ENCODE results near the gene FBLN2. TPM values are rescaled to one million over a fixed set of nuclear protein-coding genes. Genes with fewer than 3 reads are reported as not detected.

The FBLN2 gene
- total and polyA plus RNA-seq, 10 of the 15 experiments (the other 5 are each of a cell fraction or from before 2014, with no cell fraction given): 0.03 to 0.41 (median 0.12) TPM; not detected in 2

- POLR2A ChIA-PET: no interaction called here
- Histone ChIP-seq H3K9me3 (replicated peaks; ENCODE audit: control insufficient read depth, insufficient read depth, low read length) (no peaks in the 10 kb centered on the region), H3K79me2 (ENCODE audit: control insufficient read depth, insufficient read depth, low read length) (no peaks in the 10 kb centered on the region), H3K4me1 (ENCODE audit: control insufficient read depth, insufficient read depth, low read length) (no peaks in the 10 kb centered on the region), H3K4me3 (no peak overlapping the region), H3K27ac (ENCODE audit: control insufficient read depth, insufficient read depth) (no peak overlapping the region), H3K4me2 (ENCODE audit: control insufficient read depth, insufficient read depth) (no peak overlapping the region), H3K36me3 (ENCODE audit: control insufficient read depth in 2 of 2, insufficient read depth in 2 of 2, low read length in 1 of 2) (no peaks in the 10 kb centered on the region), H2AFZ (ENCODE audit: control insufficient read depth, low read depth, low read length) (no peak overlapping the region), H3K27me3 (replicated peaks in 1 of 2; ENCODE audit: control insufficient read depth in 2 of 2, insufficient read depth in 2 of 2, low read length in 1 of 2) (no peaks in the 10 kb centered on the region; a peak in 1 of 4 replicates), H4K20me1 (ENCODE audit: control insufficient read depth, insufficient read depth) (no peaks in the 10 kb centered on the region), H3K9ac (ENCODE audit: control insufficient read depth, insufficient read depth, low read length) (no peak overlapping the region)
- TF ChIP-seq PKNOX1 (IDR thresholded peaks at IDR 0.05) (no peak), CHD2 (IDR thresholded peaks at IDR 0.05; ENCODE audit: borderline replicate concordance, low read depth, low read length) (no peak), ZBTB40 (IDR thresholded peaks at IDR 0.05; ENCODE audit: borderline replicate concordance) (no peak), MYB (IDR thresholded peaks at IDR 0.05; ENCODE audit: borderline replicate concordance, low read depth, low read length) (no peak), HDAC2 (IDR thresholded peaks at IDR 0.05) (no peak), SIX5 (IDR thresholded peaks at IDR 0.05; ENCODE audit: low read depth, low read length, severe bottlenecking) (no peak), ZNF622 (IDR thresholded peaks at IDR 0.05) (no peak), IRF5 (IDR thresholded peaks at IDR 0.05; ENCODE audit: borderline replicate concordance) (no peak), IKZF2 (IDR thresholded peaks at IDR 0.05) (no peak), CEBPZ (IDR thresholded peaks at IDR 0.05; ENCODE audit: low read depth, low read length) (no peak), LARP7 (IDR thresholded peaks at IDR 0.05) (no peak), CHD4 (IDR thresholded peaks at IDR 0.05) (no peak)
- intact Hi-C loops (cut with micrococcal nuclease; ENCODE audit: unreplicated experiment) (no loop called here), in situ Hi-C loops (cut with MboI) (no loop called here)
- no TSS peak for BruUV-seq (replicated peaks)
- no peak for DNase-seq (ENCODE audit: low read depth, low spot score)
- ATAC-seq: no peak
- 19% methylated on average over 16 of the region's 18 CpGs for WGBS (ENCODE audit: insufficient coverage, insufficient replicate concordance, low lambda C conversion rate, missing lambda C conversion rate)
- RAD21 ChIA-PET (ENCODE audit: unreplicated experiment): no interaction called here
- SMC1A ChIA-PET (ENCODE audit: uncharacterized antibody, unreplicated experiment): no interaction called here
- FAIRE-seq: no peak
- CTCF ChIA-PET: no interaction called here
Measured at GRCh38 chr3:13574798-13575451, 26.0 kb downstream of the FBLN2 start.

Data from GM12878 (cell line).